Adrenal gland (tissue), 12 donors: Measurements from ENCODE around the gene FASN. TPM values are rescaled to one million over a fixed set of nuclear protein-coding genes. Genes with fewer than 3 reads are reported as not detected.

Experiments used
- DNase-seq, 7 donors: peaks; one replicate each; pipeline ENCODE4 v3.0.0-alpha.2; 2019 to 2020
- H3K27ac ChIP-seq, 5 donors: fragments of 200-600 bp; sonication (generic) in 4 of 5; 1 replicate in 3 of 5; 2 replicates in 2 of 5; pipeline versions ENCODE4 v1.5.1 to v1.8.0; 2016 to 2020; ENCODE audit warnings: mild to moderate bottlenecking in 1 of 5
- H3K27me3 ChIP-seq: fragments of 200-600 bp; 2 replicates; pipeline ENCODE4 v1.8.0; 2021
- H3K36me3 ChIP-seq, 2 donors: fragments of 200-600 bp; replicated peaks in 1 of 2; 1 replicate in 1 of 2; 2 replicates in 1 of 2; pipeline versions ENCODE4 v1.5.1 to v1.8.0; 2018 to 2022
- H3K4me1 ChIP-seq, 2 donors: fragments of 200-600 bp; replicated peaks in 1 of 2; 1 replicate in 1 of 2; 2 replicates in 1 of 2; pipeline versions ENCODE4 v1.5.1 to v1.8.0; 2018 to 2021
- H3K4me3 ChIP-seq, 4 donors: fragments of 200-600 bp; sonication (generic) in 3 of 4; one replicate each; pipeline ENCODE4 v1.5.1; 2016 to 2018
- H3K9me3 ChIP-seq, 3 donors: fragments of 200-600 bp; sonication (generic) in 1 of 3; replicated peaks in 1 of 3; 1 replicate in 2 of 3; 2 replicates in 1 of 3; pipeline versions ENCODE4 v1.5.1 to v1.8.0; 2016 to 2021
- CTCF ChIP-seq, 6 experiments: fragments of 450-650 bp in 4 of 6; fragments of 200-600 bp in 2 of 6; sonication (generic) in 1 of 6; IDR thresholded peaks; 1 replicate in 5 of 6; 2 replicates in 1 of 6; pipeline versions ENCODE4 v1.5.1 to v1.8.0; 2016 to 2021; ENCODE audit warnings: antibody characterized with exemption in 6 of 6, mild to moderate bottlenecking in 2 of 6, moderate library complexity in 1 of 6
- POLR2A ChIP-seq, 2 donors: fragments of 450-650 bp; IDR thresholded peaks; one replicate each; pipeline ENCODE4 v1.6.1; 2017; ENCODE audit warnings: antibody characterized with exemption in 2 of 2, mild to moderate bottlenecking in 2 of 2, moderate library complexity in 1 of 2
- WGBS, 4 donors: extraction: QIAGEN DNeasy Blood & Tissue Kit in 2 of 4; methylation state at CpG; one replicate each; pipeline versions ENCODE4 v1.1.5 to v1.1.7; 2013 to 2017; 5-methylcytosine and 5-hydroxymethylcytosine counted together
- intact Hi-C, 2 donors: fragments of 100-400 bp; cut with DNase I; formaldehyde crosslinking; loops; one replicate each; pipeline versions ENCODE4 v1.14.1 to v1.15.0; 2022 to 2023
- polyA plus RNA-seq, 3 donors: library from polyadenylated mRNA; stranded (reverse); fragments of 200-250 nt in 2 of 3; fragments of 350-450 nt in 1 of 3; fragmentation: Illumina TruSeq in 1 of 3; extraction: RNeasy Lipid Tissue Mini Kit (QIAGEN cat#74804) in 1 of 3; gene quantifications; one replicate each; pipeline ENCODE4 v1.2.3, GENCODE V29; 2013 to 2014
- total RNA-seq, 9 donors: library from RNA; depleted of rRNA in 4 of 9; stranded (reverse); fragments of >200 nt in 4 of 9; fragments of 120-200 nt in 1 of 9; fragmentation: NEBNext Ultra II Directional in 1 of 9; extraction: Animal tissue kit (Norgen Biotek cat#: 25700) in 1 of 9; gene quantifications; one replicate each; pipeline versions ENCODE4 v1.1.0 to v1.2.4, GENCODE V29; 2013 to 2023
- donor health status: healthy with polysubstance abuse.
- donor health status: Bipolar disorder and iron deficiency.
- donor health status: DM: yes; HTN: yes; CAD: no.
- donor health status: DM: no; HTN: no; CAD: no.
- donor health status: DM: no; HTN: no; CAD: no.
- donor health status: DM: yes; HTN: yes; CAD: no.

The FASN gene
- total and polyA plus RNA-seq, 12 donors: 18.9 to 276 (median 79.7) TPM

DNA sequence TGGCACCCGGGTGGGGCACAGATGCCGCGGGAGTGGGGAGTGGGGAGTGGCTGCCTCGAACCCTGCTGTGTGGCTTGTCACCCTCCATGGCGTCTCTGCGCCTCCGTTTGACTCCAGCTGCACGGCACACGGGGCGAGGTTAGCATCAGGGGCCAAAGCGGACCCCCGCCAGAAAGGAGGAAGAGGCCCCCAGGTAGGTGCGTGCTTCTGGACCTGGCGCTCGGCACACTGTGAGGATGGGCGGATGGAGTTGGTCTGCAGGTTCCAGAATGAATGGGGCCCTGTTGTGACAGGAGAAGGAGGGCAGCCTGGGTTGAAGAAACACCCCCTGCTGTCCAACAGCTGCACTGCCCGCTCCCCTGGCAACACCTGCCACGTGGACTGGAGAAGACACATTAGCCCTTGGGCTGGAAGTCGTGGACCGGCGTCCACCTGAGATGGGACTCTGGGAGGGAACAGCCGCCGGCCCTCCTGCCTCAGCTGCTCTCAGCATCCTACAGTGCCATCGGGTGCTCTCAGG lies 9.4 kb upstream of the FASN start:
- WGBS, 4 donors: 89 to 93% (median 91%) methylated on average over 12 to 24 of the region's 24 CpGs
- Histone ChIP-seq H3K9me3 (no peaks in the 10 kb centered on the region), H3K4me3 (no peak overlapping the region), H3K36me3 (no peaks in the 10 kb centered on the region), H3K27ac (peak overlapping the region in 1 of 5 donors; percentile 77), H3K27me3 (no peaks in the 10 kb centered on the region), H3K4me1 (peaks cover 11 to 34% of the 10 kb centered on the region in 2 donors)
- peak in 2 of 7 donors; percentile 16 to 25 for DNase-seq
- intact Hi-C loops: no loop called here
- TF ChIP-seq POLR2A (IDR thresholded peaks at IDR 0.05): no peak
- peak in 1 of 6 experiments; percentile 24 for TF ChIP-seq CTCF (IDR thresholded peaks at IDR 0.05)

- TF ChIP-seq POLR2A (IDR thresholded peaks at IDR 0.05) (no peak), CTCF (IDR thresholded peaks at IDR 0.05) (no peak)
- peaks cover 11 to 35% of the 10 kb centered on the region in 2 donors for H3K4me1 ChIP-seq
- peak in 2 of 7 donors; percentile 21 to 24 for DNase-seq
- peak overlapping the region in 3 of 5 donors; percentile 23 to 77 (median 74) for H3K27ac ChIP-seq
- no peak overlapping the region for H3K4me3 ChIP-seq
- H3K27me3 ChIP-seq: no peaks in the 10 kb centered on the region
- intact Hi-C loops: no loop called here
- 55 to 70% (median 61%) methylated on average over 4 to 9 of the region's 9 CpGs for WGBS, 4 donors
- no peaks in the 10 kb centered on the region for H3K9me3 ChIP-seq
- H3K36me3 ChIP-seq: no peaks in the 10 kb centered on the region
Measured at GRCh38 chr17:82106688-82107305, 8.8 kb upstream of the FASN start.

DNA sequence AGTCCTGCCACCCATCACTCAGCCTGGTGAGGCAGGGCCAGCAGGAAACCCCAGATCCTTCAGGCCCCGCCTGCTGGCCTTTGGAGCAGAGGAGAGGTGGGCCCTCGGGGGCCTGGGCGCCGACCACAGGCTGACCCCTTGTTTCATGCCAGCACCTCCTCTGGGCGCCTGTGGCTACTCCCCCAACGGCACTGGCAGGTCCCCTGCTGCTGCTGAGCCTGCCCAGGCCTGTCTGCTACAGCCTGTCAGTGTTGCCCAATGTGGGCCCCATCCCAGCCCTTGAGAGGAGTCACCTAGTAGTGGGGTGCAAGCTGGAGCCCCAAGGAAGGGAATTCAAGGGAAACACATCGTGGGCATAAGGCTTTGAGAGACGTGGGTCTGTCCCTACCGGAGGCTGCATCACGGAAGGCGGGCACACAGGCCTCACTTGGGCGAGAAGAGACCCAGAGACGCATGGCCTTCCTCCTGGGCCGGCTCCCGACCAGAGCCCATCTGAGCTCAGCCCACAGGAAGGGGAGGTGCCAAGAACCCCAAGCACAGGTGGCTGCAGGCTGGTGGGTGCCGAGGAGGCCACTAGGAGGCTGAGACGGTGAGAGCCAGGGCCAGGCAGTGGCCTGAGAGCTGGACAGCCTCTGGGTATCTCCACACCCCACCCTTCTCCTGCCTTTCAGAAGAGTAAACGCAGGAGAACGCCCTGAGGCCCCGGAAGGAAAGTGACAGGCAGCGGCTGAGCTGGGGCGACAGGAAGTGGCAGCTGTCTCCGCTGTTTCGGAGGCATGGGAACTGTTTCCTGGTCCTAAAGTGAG lies 8.0 kb upstream of the FASN start:
- H3K9me3 ChIP-seq: no peaks in the 10 kb centered on the region
- no peaks in the 10 kb centered on the region for H3K27me3 ChIP-seq
- H3K4me1 ChIP-seq: peaks cover 11 to 40% of the 10 kb centered on the region in 2 donors
- TF ChIP-seq POLR2A (IDR thresholded peaks at IDR 0.05) (no peak), CTCF (IDR thresholded peaks at IDR 0.05) (peak in 3 of 6 experiments; percentile 31 to 46 (median 41))
- DNase-seq: peak in 6 of 7 donors; percentile 15 to 88 (median 41)
- H3K27ac ChIP-seq: peak overlapping the region in 3 of 5 donors; percentile 23 to 77 (median 74)
- 38 to 72% (median 51%) methylated on average over 17 to 24 of the region's 24 CpGs for WGBS, 4 donors
- no peak overlapping the region for H3K4me3 ChIP-seq
- no peaks in the 10 kb centered on the region for H3K36me3 ChIP-seq
- intact Hi-C loops: no loop called here

- H3K9me3 ChIP-seq: no peaks in the 10 kb centered on the region
- no peaks in the 10 kb centered on the region for H3K36me3 ChIP-seq
- H3K27me3 ChIP-seq: no peaks in the 10 kb centered on the region
- intact Hi-C loops: no loop called here
- no peak for TF ChIP-seq CTCF (IDR thresholded peaks at IDR 0.05)
- peak in 3 of 7 donors; percentile 11 to 27 (median 20) for DNase-seq
- peak overlapping the region in 2 of 5 donors; percentile 74 to 77 for H3K27ac ChIP-seq
- 86 to 97% (median 88%) methylated on average over 3 to 13 of the region's 13 CpGs for WGBS, 4 donors
- peaks cover 11 to 40% of the 10 kb centered on the region in 2 donors for H3K4me1 ChIP-seq
- H3K4me3 ChIP-seq: no peak overlapping the region
Measured at GRCh38 chr17:82105417-82105881, 7.4 kb upstream of the FASN start.
